IgD-negative memory B cell (primary cell): ENCODE results near the gene ARIH2. TPM values are rescaled to one million over a fixed set of nuclear protein-coding genes. Genes with fewer than 3 reads are reported as not detected.
"Not testable (repeated sequence)": the region's sequence is repeated elsewhere in the genome, so short reads cannot be mapped to it uniquely, and the experiment has no call there.

Experiments
- H3K27ac Mint-ChIP-seq, 3 donors: one replicate each; pipeline ENCODE4 v1.8.0; 2020 to 2022; ENCODE audit warnings: mild to moderate bottlenecking in 3 of 3, mixed read lengths in 3 of 3, moderate library complexity in 1 of 3
- H3K27me3 Mint-ChIP-seq: one replicate; pipeline ENCODE4 v1.8.0; 2021; ENCODE audit warnings: mixed read lengths
- H3K36me3 Mint-ChIP-seq: one replicate; pipeline ENCODE4 v1.8.0; 2020; ENCODE audit warnings: mild to moderate bottlenecking, mixed read lengths
- H3K4me1 Mint-ChIP-seq, 3 donors: one replicate each; pipeline ENCODE4 v1.8.0; 2020 to 2022; ENCODE audit warnings: mixed read lengths in 3 of 3, mild to moderate bottlenecking in 1 of 3
- H3K4me3 Mint-ChIP-seq, 4 donors: one replicate each; pipeline ENCODE4 v1.8.0; 2020 to 2022; ENCODE audit warnings: mild to moderate bottlenecking in 4 of 4, mixed read lengths in 4 of 4, moderate library complexity in 3 of 4
- H3K9me3 Mint-ChIP-seq, 3 donors: one replicate each; pipeline ENCODE4 v1.8.0; 2020 to 2021; ENCODE audit warnings: mixed read lengths in 3 of 3, mild to moderate bottlenecking in 1 of 3
- polyA plus RNA-seq: library from polyadenylated mRNA; unstranded; fragments of 300-500 nt; fragmentation: Illumina TruSeq; gene quantifications from one replicate; pipeline ENCODE4 v1.2.3, GENCODE V29; 2021

Gene ARIH2
- polyA plus RNA-seq, 1 donor from 2014 or later = 88.4 TPM

GRCh38 chr3:48907026-48907425 is 11.6 kb upstream of the ARIH2 start:
- not testable (repeated sequence) for H3K27me3 Mint-ChIP-seq, H3K27ac Mint-ChIP-seq, H3K9me3 Mint-ChIP-seq, H3K4me3 Mint-ChIP-seq, H3K4me1 Mint-ChIP-seq, H3K36me3 Mint-ChIP-seq

GRCh38 chr3:48915296-48915695 is 3.3 kb upstream of the ARIH2 start:
- Mint-ChIP-seq H3K4me3 (no peak overlapping the region), H3K36me3 (no peaks in the 10 kb centered on the region)

GRCh38 chr3:48919215-48920138 is 835 bp downstream of the ARIH2 start:
- H3K4me3 Mint-ChIP-seq = peak overlapping the region; percentile 93 to 99 (median 96)

More at GRCh38 chr3:48915296-48915695, 3.3 kb upstream of the ARIH2 start:
- H3K27me3 Mint-ChIP-seq = no peaks in the 10 kb centered on the region
- H3K27ac Mint-ChIP-seq = peak overlapping the region in 2 of 3 donors; percentile 57 to 78
- peaks cover 8 to 17% (median 12%) of the 10 kb centered on the region in 3 donors for H3K4me1 Mint-ChIP-seq
- no peaks in the 10 kb centered on the region for H3K9me3 Mint-ChIP-seq

GRCh38 chr3:48926425-48927392 is 8.1 kb downstream of the ARIH2 start:
- Mint-ChIP-seq H3K4me1 (peaks cover 26 to 38% (median 36%) of the 10 kb centered on the region in 3 donors), H3K36me3 (no peaks in the 10 kb centered on the region), H3K27me3 (no peaks in the 10 kb centered on the region)

More at GRCh38 chr3:48919215-48920138, 835 bp downstream of the ARIH2 start:
- Mint-ChIP-seq H3K4me1 (peaks cover 14 to 21% (median 18%) of the 10 kb centered on the region in 3 donors), H3K27me3 (no peaks in the 10 kb centered on the region), H3K9me3 (no peaks in the 10 kb centered on the region), H3K27ac (peak overlapping the region; percentile 94 to 99 (median 95)), H3K36me3 (no peaks in the 10 kb centered on the region)

GRCh38 chr3:48927928-48928327 is 9.3 kb downstream of the ARIH2 start:
- Mint-ChIP-seq H3K27ac (no peak overlapping the region), H3K4me3 (no peak overlapping the region), H3K9me3 (no peaks in the 10 kb centered on the region), H3K4me1 (peaks cover 24 to 43% (median 40%) of the 10 kb centered on the region in 3 donors), H3K36me3 (no peaks in the 10 kb centered on the region), H3K27me3 (no peaks in the 10 kb centered on the region)

More at GRCh38 chr3:48926425-48927392, 8.1 kb downstream of the ARIH2 start:
- Mint-ChIP-seq H3K27ac (peak overlapping the region in 2 of 3 donors; percentile 31 to 72), H3K4me3 (peak overlapping the region in 3 of 4 donors; percentile 52 to 83 (median 67)), H3K9me3 (no peaks in the 10 kb centered on the region)

- H3K4me3 Mint-ChIP-seq = no peak overlapping the region
- no peaks in the 10 kb centered on the region for H3K9me3 Mint-ChIP-seq
- no peak overlapping the region for H3K27ac Mint-ChIP-seq
- no peaks in the 10 kb centered on the region for H3K36me3 Mint-ChIP-seq
- H3K27me3 Mint-ChIP-seq = no peaks in the 10 kb centered on the region
- peaks cover 24 to 44% (median 40%) of the 10 kb centered on the region in 3 donors for H3K4me1 Mint-ChIP-seq
Observed at GRCh38 chr3:48928679-48929078, 10.0 kb downstream of the ARIH2 start.

- Mint-ChIP-seq H3K4me3 (peak overlapping the region in 2 of 4 donors; percentile 29 to 64), H3K9me3 (no peaks in the 10 kb centered on the region), H3K27ac (no peak overlapping the region), H3K36me3 (peaks cover 2% of the 10 kb centered on the region), H3K27me3 (no peaks in the 10 kb centered on the region), H3K4me1 (peaks cover 24 to 49% (median 43%) of the 10 kb centered on the region in 3 donors)
Observed at GRCh38 chr3:48929358-48930035, 10.9 kb downstream of the ARIH2 start.

- Mint-ChIP-seq H3K4me1 (peaks cover 27 to 52% (median 49%) of the 10 kb centered on the region in 3 donors), H3K27me3 (no peaks in the 10 kb centered on the region), H3K36me3 (peaks cover 2% of the 10 kb centered on the region), H3K9me3 (no peaks in the 10 kb centered on the region), H3K4me3 (no peak overlapping the region), H3K27ac (no peak overlapping the region)
Observed at GRCh38 chr3:48930590-48930989, 11.9 kb downstream of the ARIH2 start.

GRCh38 chr3:48931944-48932580 is 13.4 kb downstream of the ARIH2 start:
- Mint-ChIP-seq H3K27ac (peak overlapping the region in 1 of 3 donors; percentile 28), H3K36me3 (peaks cover 2% of the 10 kb centered on the region), H3K4me3 (peak overlapping the region in 1 of 4 donors; percentile 55), H3K9me3 (no peaks in the 10 kb centered on the region), H3K4me1 (peaks cover 17 to 44% (median 43%) of the 10 kb centered on the region in 3 donors), H3K27me3 (no peaks in the 10 kb centered on the region)

GRCh38 chr3:48934333-48934991 is 15.8 kb downstream of the ARIH2 start:
- Mint-ChIP-seq H3K9me3 (no peaks in the 10 kb centered on the region), H3K27ac (no peak overlapping the region), H3K4me3 (no peak overlapping the region), H3K36me3 (peaks cover 4% of the 10 kb centered on the region), H3K27me3 (no peaks in the 10 kb centered on the region), H3K4me1 (peaks cover 9 to 33% (median 28%) of the 10 kb centered on the region in 3 donors)

GRCh38 chr3:48935530-48935929 is 16.9 kb downstream of the ARIH2 start:
- Mint-ChIP-seq H3K4me1 (peaks cover 9 to 27% (median 22%) of the 10 kb centered on the region in 3 donors), H3K27ac (no peak overlapping the region), H3K36me3 (peaks cover 4% of the 10 kb centered on the region)

GRCh38 chr3:48938156-48938555 is 19.5 kb downstream of the ARIH2 start:
- H3K4me3 Mint-ChIP-seq = no peak overlapping the region
- peaks cover 5 to 19% (median 18%) of the 10 kb centered on the region in 3 donors for H3K4me1 Mint-ChIP-seq
- H3K27ac Mint-ChIP-seq = peak overlapping the region in 1 of 3 donors; percentile 47
- no peaks in the 10 kb centered on the region for H3K27me3 Mint-ChIP-seq
- H3K9me3 Mint-ChIP-seq = no peaks in the 10 kb centered on the region
- peaks cover 7% of the 10 kb centered on the region for H3K36me3 Mint-ChIP-seq

More at GRCh38 chr3:48935530-48935929, 16.9 kb downstream of the ARIH2 start:
- no peaks in the 10 kb centered on the region for H3K27me3 Mint-ChIP-seq
- H3K9me3 Mint-ChIP-seq = no peaks in the 10 kb centered on the region
- no peak overlapping the region for H3K4me3 Mint-ChIP-seq

- peak overlapping the region in 1 of 3 donors; percentile 47 for H3K27ac Mint-ChIP-seq
- peak overlapping the region in 1 of 4 donors; percentile 47 for H3K4me3 Mint-ChIP-seq
- peaks cover 5 to 22% (median 19%) of the 10 kb centered on the region in 3 donors for H3K4me1 Mint-ChIP-seq
- H3K36me3 Mint-ChIP-seq = peaks cover 7% of the 10 kb centered on the region
- no peaks in the 10 kb centered on the region for H3K9me3 Mint-ChIP-seq
- no peaks in the 10 kb centered on the region for H3K27me3 Mint-ChIP-seq
Observed at GRCh38 chr3:48938689-48939088, 20.0 kb downstream of the ARIH2 start.
